Middle frontal gyrus (tissue), 1 donor: ENCODE measurements around the gene YIF1A.
"Not testable (repeated sequence)": the region's sequence is repeated elsewhere in the genome, so short reads cannot be mapped to it uniquely, and the experiment has no call there.

Experiments used
- DNase-seq: peaks from one replicate; pipeline ENCODE4 v3.0.0-alpha.2; 2015; ENCODE audit warnings: low spot score; ENCODE audit errors: extremely low spot score

The YIF1A gene

DNA sequence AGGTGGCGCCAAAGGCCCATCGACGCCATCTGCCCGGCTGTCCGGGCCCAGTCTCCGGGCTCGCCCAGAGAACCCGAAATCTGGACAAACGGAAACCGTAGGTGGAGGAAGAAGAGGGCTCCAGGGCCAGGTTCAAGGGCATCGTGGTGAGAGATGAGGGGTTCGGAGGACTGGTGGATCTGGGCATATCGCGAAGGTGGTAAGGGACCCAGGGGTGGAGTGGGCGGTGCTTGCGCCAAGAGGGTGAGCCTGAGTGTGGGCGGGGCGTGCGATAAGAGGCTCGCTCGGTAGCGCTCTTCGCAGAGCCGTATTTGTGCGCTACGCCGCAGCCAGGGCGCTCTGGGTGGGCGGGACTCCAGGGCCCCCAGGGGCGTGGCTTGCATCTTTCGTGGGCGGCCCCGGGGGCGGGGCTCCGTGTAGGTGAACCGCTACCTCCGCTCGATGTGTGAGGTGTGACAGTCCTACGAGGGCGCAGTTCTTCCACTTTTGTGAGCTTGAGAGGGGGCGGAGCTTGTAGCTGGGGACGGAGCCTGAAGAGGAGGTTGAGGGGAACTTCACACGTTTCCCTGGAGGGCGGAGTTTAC is 23.1 kb upstream of the YIF1A start:
- peak; percentile 38 for DNase-seq

DNA sequence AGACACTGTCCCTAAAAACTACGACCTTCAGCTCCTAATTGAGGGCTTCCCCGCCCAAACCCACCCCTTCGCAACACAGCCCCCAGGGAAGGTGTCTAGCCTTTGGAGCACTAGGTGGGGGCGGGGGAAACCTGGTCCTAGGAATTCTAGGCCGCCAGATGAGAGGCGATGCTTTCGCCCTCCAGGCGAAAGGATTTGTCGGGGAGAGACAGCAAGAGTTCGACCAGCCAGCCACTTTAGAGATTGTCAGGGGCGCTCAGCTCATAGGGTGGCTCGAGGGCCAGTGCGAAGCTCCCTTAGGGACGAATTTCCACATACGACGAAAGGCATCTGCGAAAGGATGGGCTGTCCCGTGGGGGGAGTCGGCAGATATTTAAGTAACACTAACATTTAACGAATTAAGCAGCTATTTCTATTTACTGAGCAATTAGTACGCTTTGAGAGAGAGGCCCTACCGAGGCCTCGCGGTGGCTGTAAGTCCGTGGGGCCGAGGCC is 22.6 kb upstream of the YIF1A start:
- no peak for DNase-seq

DNA sequence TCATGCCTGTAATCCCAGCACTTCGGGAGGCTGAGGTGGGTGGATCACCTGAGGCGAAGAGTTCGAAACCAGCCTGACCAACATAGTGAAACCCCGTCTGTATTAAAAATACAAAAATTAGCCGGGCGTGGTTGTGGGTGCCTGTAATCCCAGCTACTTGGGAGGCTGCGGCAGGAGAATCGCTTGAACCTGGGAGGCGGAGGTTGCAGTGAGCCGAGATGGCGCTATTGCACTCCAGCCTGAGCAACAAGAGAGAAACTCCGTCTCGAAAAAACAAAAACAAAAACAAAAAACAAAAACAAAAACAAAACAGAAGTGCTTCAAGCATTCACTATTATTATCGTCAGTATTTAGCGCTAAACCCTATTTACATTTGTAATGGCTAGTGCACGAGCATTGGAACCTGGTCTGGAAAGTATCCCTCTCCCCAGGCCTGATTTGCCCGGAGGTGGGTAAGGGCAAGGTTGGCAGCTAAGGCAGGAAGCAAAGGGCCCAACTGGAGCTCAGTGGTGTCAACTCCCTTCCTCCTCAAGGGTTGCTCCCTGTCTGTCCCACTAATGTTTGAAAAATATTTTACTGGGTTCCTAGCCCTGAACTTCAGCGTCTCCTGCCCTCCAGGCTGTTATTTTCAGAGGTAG is 22.0 kb upstream of the YIF1A start:
- DNase-seq = not testable (repeated sequence)

DNA sequence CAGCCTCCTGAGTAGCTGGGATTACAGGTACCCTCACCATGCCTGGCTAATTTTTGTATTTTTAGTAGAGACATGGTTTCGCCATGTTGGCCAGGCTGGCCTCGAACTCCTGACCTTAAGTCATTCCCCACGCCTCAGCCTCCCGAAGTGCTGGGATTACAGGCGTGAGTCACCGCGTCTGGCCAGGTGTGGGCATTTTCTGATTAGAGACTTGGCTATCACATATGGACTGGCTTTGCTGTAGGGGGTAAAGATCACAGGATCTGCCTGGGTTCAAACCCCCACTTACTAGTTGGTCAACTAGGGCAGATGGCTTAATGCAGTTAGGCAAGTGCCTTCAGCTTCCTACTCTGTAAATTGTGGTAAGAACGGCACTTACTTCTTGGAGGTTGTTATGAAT is 21.4 kb upstream of the YIF1A start:
- no peak for DNase-seq

DNA sequence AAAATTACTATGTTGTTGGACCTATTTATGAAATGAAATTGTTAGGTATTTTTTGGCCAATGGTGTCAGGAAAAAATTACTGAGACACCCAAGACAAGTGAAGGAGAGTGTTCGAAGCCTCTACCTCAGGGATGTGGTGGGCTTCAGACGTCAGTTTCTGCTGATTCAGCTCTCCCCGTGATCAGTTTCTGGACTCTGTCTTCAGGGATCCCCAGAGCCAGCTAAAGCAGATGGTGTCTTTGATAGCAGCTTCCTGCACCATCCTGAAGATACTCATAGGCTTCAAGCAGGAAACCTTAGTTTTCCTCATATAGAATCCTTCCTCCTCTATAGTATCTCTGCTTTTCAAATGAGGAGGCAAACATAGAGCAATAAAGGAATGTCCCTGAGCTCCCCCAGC is 20.5 kb upstream of the YIF1A start:
- DNase-seq = no peak

DNA sequence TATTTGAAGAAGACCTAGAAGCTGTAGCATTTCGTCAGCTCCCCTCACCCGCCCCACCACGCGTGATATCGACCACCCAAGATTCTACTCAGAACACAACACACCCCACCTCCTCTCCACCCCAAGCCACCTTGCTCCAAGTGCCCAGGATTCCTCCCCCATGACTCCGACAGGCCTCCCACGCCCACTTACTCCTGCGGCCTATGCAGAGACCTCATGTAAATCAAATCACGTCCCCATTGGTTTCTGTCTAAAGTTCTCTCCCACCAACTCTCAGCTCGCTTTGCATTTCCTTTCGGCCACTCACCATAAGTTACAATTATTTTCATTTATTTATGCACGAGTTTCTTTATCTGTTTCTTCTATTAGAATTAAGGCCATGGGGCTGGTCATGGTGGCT is 13.7 kb upstream of the YIF1A start:
- DNase-seq = no peak

DNA sequence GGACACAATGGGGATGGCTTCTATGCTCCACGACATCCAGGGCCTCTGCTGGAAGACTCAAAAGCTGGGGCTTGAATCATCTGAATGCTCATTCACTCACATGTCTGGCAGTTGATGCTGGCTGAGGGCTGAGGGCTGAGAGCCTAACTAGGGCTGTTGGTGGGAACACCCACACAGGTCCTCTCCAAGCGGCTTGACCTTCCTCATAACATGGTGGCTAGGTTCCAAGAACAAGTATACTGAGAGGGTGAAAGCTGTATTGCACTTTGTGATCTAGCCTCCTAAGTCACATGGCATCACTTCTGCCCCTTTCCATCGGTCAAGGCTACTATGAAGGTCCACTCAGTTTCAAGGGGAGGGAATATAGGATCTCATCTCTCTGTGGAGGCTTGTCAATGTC is 10.2 kb upstream of the YIF1A start:
- no peak for DNase-seq

DNA sequence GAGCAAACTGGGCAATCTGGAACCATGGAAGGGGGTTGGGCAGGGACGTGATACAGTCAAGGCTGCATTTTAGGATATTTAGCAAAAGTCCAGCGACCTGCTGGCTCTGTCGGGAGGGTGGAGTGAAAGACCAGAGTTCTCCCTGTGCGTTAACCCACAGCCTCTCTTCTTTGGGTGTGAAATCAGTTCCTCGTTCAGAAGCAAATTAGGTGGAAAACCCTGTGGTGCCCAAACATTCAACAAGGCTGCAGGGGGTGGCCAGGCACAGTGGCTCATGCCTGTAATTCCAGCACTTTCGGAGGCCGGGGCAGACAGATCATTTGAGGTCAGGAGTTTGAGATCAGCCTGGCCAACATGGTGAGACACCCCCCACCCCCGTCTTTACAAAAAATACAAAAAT is 8.7 kb upstream of the YIF1A start:
- no peak for DNase-seq

DNA sequence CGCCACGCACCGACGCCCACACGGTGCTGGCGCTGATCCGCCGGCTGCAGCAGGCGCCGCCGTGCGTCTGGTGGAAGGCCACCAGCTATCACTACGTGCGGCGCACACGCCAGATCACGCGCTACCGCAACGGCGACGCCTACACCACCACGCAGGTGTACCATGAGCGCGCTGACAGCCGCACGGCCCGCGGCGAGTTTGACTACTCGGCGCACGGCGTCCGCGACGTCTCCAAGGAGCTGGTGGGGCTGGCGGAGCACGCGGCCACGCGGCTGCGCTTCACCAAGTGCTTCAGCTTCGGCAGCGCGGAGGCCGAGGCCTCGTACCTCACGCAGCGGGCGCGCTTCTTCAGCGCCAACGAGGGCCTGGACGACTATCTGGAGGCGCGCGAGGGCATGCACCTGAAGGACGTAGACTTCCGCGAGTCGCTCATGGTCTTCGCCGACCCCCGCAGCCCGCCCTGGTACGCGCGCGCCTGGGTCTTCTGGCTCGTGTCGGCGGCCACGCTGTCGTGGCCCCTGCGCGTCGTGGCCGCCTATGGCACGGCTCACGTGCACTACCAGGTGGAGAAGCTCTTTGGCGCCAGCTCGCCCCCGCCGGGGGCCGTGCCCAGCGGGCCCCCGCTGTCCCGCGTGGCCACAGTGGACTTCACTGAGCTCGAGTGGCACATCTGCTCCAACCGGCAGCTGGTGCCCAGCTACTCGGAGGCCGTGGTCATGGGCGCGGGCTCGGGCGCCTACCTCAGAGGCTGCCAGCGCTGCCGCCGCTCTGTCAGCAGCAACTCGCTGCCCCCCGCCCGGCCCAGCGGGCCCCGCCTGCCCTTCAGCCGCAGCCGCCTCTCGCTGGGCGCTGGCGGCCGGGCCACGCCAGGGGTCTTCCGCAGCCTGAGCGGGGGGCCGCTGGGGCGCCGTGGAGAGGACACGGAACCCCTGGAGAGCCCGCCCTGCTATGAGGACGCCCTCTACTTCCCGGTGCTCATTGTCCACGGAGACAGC is 6.0 kb upstream of the YIF1A start:
- no peak for DNase-seq

DNA sequence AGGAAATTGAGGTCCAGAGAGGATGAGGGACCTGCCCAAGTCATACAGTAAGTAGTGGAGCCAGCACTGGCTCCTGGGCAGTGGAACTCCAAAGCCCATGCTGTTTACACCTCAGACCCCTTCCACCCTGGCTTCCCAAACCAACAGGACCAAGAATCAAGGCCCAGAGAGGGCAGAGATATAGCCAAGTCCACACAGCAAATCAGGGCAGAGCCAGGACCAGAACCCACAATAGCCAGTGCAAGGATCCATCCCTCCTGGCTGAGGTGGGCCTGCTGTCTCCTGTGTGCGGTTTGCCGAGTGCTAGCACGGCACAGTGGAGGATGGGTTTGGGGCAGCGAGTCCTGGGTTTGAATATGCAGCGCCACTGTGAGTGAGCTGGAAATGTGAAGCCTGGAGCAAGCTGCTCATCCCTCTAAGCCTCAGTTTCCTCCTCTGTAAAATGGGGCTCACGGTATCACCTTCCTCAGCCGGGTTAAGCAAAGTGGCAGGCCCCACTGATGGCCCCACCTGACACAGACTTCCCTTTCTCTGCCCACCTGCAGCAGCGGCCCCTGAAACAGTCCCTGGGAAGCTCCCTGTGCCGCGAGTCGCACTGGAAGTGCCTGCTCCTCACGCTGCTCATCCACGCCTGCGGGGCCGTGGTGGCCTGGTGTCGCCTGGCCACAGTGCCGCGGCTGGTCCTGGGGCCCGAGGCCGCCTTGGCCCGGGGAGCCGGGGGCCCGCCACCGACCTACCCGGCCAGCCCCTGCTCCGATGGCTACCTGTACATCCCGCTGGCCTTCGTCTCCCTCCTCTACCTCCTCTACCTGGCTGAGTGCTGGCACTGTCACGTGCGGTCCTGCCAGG is 5.1 kb upstream of the YIF1A start:
- no peak for DNase-seq

DNA sequence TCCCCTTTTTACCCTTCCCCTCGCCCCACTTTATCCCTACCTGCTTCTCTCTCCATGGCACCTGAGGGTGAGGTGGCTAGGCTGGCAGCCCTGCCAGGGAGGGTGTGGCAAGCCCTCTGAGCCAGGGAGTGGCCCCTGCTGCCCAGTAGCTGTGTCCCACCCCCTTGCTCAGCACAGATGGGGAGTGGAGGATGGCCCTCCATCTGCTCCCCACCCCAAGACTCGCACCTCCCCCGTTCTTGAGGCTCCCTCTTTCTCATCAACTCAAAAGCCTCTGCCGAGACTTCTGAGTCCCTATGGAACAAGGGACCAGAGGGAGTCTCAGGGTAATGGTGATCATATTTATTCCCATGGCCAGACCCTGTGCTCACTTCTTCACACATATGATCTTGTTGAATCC is 4.4 kb upstream of the YIF1A start:
- DNase-seq = no peak

DNA sequence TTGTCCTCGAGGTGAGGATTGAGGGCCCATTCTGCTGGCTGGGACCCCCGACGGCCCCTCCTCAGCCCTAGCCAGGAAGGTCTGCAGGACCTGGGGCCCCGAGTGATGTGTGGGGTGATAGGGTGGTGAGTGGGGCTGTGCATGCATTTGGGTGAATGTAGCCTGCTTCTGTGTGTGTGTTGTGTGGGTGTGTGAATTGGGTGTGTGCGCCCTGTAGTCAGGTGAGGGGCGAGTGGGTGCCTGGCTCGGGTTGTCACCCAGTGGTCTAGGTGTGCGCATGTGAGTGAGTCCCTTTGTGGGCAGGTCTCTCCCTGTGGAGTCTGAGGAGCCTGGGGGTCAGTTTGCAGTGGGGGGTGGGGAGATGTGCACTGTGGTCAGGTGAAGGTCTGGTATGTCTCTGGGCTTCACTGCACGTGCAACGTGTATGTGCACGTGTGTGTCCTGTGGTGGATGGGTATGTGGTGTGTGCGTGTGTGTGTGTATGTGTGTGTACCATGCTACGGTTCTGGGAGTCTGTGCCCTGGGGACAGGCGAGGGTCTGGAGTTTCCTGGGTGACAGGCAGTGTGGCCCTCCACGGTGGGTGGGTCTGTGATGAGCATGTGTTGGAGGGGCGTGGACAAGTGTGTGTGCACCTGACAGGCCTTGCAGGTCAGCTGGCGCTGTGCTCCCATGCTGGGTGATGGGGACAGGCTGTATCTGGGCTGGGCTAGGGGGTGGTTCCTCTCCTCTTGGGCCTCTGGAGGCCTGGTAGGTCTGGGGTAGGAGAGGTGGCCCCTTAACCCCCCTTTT is 3.8 kb upstream of the YIF1A start:
- no peak for DNase-seq

DNA sequence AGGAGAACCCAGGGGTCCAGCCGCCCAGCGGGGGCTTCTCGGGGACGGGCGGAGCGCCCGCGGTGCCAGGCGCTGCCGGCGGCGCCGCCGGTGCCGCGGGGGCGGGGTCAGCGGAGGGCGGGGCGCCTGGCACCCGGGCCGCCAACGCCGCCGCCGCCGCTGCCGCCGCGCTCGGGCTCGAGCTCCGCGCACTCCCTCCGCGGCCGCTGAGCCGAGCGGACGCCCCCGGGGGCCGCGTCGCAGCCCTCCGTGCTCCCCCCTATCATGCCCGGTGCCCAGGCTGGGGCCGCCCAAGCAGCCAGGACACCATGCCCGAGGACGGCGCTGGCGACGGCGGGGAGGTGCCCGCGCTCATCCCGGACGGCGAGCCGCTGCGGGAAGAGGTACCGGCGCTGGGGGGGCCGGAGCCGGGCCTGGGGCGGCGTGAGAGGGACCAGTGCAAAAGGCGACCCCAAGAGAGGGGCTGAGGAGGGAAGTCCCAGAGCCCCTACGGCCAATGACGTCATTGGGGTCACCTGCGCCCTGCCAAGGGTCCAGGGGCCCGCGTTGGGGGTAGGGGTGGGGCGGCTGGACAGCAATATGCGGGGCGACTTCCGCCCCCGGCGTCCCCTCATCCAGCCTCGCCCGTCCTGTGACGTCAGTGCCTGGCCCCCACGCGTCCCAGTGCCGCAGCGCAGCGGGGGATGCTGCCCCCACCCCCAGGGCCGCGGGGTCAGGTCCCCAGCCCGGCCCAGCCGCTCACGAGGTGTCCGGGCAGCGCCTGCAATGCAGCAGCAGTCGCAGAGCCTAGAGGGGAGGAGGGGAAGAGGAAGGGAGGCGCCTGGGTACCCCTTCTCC is 3.0 kb upstream of the YIF1A start, which contains the start of gene TMEM151A:
TMEM151A (plus strand) TSS at position 189 of the 837 bp plus-strand sequence; CDS start at position 309, 120 bp downstream.
- DNase-seq = no peak

DNA sequence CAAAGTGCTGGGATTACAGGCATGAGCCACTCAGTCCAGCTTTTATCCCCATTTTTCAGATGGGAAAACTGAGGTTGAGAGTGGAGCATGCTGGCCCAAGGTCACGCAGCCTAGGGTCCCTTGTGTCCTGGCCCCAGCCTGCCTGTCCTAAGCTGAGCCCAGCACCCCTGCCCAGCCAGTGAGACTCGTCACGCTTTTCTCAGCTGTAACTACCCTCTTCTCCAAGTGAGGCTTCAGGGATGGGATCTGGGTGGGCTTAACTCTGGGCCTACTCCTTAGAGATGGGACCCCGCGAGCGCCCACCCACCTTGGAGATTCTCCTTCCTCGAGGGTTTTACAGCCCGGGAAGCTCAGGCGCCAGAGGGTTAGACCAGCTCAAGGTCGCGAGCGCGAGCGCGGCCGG is 2.4 kb upstream of the YIF1A start:
- no peak for DNase-seq

DNA sequence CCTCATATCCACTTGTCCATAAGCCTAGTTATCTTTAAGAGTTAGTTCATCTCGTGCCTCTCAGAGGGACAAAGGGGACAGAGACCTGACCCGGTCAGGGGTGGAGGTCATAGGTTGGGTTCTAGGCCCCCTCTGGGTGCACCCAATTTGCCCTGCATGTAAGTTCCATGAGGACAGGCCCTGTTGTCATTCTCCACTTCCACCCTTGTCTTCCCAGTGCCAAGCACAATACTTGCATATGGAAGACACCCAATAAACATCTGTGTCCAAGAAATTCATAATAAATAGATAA is 1.3 kb upstream of the YIF1A start:
- DNase-seq = no peak

DNA sequence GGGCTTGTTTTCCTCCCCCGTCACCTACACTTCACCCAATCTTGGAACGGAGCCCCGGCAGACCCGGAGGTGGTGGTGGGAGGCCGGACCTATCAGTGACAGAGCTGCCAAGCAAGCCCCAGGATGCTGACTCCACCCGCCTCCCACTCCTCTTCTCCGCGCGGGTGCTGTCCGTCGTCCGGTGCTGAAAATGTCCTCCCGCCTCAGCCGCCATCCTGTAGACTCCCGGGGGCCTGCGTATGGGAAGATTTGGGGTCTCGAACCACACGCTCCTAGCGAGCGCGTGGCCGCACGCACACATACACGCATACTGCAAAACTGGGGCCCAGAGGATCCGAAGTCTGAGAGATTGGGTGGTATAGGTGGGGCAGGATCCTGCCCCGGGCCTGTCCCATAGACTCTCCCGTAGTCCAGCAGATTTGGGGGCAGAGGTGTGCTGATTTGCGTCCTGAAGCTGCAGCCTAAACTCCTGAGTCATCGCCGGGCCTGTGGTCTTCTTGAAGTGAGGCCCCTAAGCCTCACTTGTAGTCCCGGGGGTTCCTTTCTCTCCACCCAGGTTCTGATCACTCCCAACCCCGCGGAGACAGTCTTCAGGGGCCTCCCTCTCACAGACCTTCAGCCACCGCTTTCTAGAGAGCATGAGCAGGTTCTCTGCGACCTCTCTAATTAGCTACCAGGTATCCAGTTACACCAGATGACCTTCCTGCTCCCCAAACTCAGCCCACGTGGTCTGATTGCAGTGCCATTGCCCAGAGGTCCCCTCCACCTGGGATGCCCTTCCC is 796 bp upstream of the YIF1A start:
- peak; percentile 24 for DNase-seq

DNA sequence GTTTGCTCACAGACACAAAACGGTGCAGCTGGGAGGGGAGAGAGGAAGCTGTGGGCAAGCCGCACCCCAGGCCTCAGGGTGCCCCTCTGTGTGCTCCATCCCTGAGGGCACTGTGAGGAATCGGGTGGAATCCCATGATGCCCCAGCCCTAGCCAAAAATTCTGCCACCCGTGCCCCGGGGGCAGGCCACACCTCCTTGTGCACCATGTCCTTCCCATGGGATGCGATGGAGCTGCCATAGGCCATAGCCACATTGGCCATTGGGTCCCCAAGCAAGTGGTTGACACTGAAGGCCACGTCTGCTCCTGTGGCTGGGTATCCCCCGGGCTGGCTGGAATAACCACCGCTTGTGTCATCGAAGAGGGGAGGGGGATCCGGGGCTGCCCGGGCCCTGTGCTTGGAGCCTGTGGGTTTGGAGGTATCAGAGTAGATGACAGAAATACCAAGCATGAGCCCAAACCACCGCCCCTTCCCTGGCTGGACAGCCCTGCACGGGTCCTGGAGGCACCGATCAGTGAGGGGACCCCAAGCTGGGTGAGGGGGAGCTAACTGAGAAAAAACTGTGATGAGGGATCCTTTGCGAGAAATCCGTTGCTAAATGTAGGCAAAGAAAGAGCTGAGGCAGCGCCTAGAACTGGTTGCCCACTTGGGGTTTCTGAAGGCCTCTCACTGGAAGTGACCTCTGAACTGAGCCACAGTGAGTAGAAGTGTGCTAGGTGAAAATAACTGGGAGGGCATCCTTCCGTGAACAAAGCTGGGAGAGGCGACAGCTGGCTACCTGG is 863 bp downstream of the YIF1A start:
- DNase-seq = no peak
